ENCODE results near the gene PDPK1. TPM values are rescaled to one million over a fixed set of nuclear protein-coding genes. Genes with fewer than 3 reads are reported as not detected.

PDPK1 gene
- total RNA-seq, 1 donor from 2014 or later, result 44.6 TPM

DNA sequence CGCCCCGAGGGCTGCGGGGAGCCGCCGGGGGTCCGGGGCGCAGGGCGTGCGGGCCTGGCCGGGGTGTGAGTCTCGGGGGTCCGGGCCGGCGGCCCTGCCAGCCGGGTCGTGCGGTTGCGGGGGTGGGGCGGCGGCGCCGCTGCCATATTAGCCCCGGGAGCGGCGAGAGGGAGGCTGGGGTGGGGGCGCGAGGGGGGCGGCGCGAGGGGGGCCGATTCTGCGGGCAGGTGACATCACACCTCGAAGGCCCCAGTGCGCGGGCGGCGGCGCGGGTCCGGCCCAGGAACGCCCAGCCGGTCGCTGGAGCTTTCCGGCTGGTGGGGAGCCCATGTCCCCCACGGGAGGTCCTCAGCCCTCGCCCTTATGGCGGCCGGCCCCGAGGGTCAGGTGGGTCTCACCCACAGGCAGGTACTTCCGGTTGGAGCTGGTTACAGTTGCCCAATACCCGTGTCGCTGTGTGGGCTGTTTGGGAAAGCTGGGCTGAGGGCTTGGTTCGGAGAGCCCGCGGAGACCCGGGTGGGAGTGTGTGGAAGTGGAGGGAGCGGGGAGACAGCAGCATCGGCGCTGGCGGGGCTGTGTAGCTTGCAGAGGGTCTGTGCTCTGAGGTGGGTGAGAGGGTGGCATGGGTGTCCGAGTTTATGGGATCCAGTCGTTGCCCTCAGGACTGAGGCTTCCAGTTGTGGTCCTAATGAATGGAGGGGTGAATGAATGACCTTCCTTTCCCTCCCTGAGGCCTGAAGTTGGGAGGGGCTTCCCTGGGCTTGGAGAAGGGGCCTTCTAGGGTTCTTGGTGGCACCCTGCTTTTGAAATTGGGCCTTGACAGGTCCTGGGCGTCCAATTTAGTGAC, 23.3 kb upstream of the PDPK1 start:
- Mint-ChIP-seq H3K9me3 (no peaks in the 10 kb centered on the region), H3K27me3 (ENCODE audit: low read depth) (peaks cover 3% of the 10 kb centered on the region), H3K36me3 (no peaks in the 10 kb centered on the region), H3K4me3 (peak overlapping the region; percentile 90), H3K4me1 (peaks cover 50% of the 10 kb centered on the region), H3K27ac (peak overlapping the region; percentile 95)
- TF ChIP-seq CTCF (IDR thresholded peaks at IDR 0.05; ENCODE audit: unreplicated experiment), result no peak
- no peak for DNase-seq (ENCODE audit: low spot score in 2 of 2, unreplicated experiment in 2 of 2)

- Mint-ChIP-seq H3K27me3 (ENCODE audit: low read depth) (peaks cover 3% of the 10 kb centered on the region), H3K4me1 (peaks cover 53% of the 10 kb centered on the region), H3K9me3 (no peaks in the 10 kb centered on the region), H3K4me3 (peak overlapping the region; percentile 90), H3K36me3 (no peaks in the 10 kb centered on the region), H3K27ac (peak overlapping the region; percentile 95)
- TF ChIP-seq CTCF (IDR thresholded peaks at IDR 0.05; ENCODE audit: unreplicated experiment), result no peak
- no peak for DNase-seq (ENCODE audit: low spot score in 2 of 2, unreplicated experiment in 2 of 2)
These were observed 22.5 kb upstream of the PDPK1 start for GRCh38 chr16:2515180-2515851.

GRCh38 chr16:2516391-2517240, 21.2 kb upstream of the PDPK1 start:
- Mint-ChIP-seq H3K9me3 (no peaks in the 10 kb centered on the region), H3K36me3 (no peaks in the 10 kb centered on the region), H3K4me1 (peaks cover 57% of the 10 kb centered on the region), H3K27me3 (ENCODE audit: low read depth) (no peaks in the 10 kb centered on the region), H3K4me3 (peak overlapping the region; percentile 90), H3K27ac (peak overlapping the region; percentile 87)
- no peak for TF ChIP-seq CTCF (IDR thresholded peaks at IDR 0.05; ENCODE audit: unreplicated experiment)
- DNase-seq (ENCODE audit: low spot score in 2 of 2, unreplicated experiment in 2 of 2), result no peak

DNA sequence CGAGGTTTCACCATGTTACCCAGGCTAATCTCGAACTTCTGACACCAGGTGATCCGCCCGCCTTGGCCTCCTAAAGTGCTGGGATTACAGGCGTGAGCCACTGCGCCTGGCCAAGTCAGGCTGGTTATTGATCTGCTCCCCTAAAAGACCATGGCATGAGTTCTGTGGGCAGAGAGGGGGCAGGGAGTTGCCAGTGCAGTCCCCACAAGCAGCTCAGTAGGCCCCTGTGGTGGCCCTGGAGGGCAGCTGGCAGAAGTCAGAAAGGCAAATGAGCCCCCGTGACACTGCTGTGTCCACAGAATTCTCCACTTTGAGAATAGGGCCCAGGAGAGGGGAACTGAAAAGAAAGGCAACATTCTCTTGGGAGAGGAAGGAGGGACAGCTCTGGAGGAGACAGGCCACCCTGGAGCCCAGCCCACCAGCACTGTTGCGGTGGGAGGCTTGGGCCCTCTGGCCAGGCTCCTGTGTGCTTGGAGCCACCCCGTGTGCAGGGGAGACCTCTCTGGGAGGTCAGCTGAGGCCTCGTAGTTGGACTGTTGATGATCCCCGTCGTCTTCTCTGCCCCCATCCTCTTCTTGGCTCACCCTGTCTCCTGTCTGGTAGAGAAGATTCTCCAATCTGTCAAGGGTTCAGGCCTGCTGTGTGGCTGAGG, 19.7 kb upstream of the PDPK1 start:
- H3K27me3 Mint-ChIP-seq (ENCODE audit: low read depth), result no peaks in the 10 kb centered on the region
- H3K27ac Mint-ChIP-seq, result no peak overlapping the region
- no peaks in the 10 kb centered on the region for H3K9me3 Mint-ChIP-seq
- DNase-seq (ENCODE audit: low spot score in 2 of 2, unreplicated experiment in 2 of 2), result no peak
- no peaks in the 10 kb centered on the region for H3K36me3 Mint-ChIP-seq
- no peak overlapping the region for H3K4me3 Mint-ChIP-seq
- TF ChIP-seq CTCF (IDR thresholded peaks at IDR 0.05; ENCODE audit: unreplicated experiment), result no peak
- H3K4me1 Mint-ChIP-seq, result peaks cover 45% of the 10 kb centered on the region
